Upper lobe of left lung (tissue), 4 donors: Measurements from ENCODE around the gene KLHL34.

Experiments
- CTCF ChIP-seq, 6 experiments: fragments of 450-650 bp in 4 of 6; fragments of 200-600 bp in 2 of 6; sonication (generic) in 2 of 6; IDR thresholded peaks; one replicate each; pipeline ENCODE4 v1.5.1; 2016 to 2019; ENCODE audit warnings: antibody characterized with exemption in 6 of 6
- EP300 ChIP-seq, 4 donors: sonication (generic); formaldehyde crosslinking; IDR thresholded peaks; one replicate each; pipeline ENCODE4 v1.5.1; 2017; ENCODE audit warnings: antibody characterized with exemption in 4 of 4, control low read depth in 2 of 4

- TF ChIP-seq EP300 (IDR thresholded peaks at IDR 0.05) (no peak), CTCF (IDR thresholded peaks at IDR 0.05) (no peak)
These were observed 19.8 kb downstream of the KLHL34 start for GRCh38 chrX:21638311-21638710.
